Measurements from ENCODE around the gene OGFOD2.

DNA sequence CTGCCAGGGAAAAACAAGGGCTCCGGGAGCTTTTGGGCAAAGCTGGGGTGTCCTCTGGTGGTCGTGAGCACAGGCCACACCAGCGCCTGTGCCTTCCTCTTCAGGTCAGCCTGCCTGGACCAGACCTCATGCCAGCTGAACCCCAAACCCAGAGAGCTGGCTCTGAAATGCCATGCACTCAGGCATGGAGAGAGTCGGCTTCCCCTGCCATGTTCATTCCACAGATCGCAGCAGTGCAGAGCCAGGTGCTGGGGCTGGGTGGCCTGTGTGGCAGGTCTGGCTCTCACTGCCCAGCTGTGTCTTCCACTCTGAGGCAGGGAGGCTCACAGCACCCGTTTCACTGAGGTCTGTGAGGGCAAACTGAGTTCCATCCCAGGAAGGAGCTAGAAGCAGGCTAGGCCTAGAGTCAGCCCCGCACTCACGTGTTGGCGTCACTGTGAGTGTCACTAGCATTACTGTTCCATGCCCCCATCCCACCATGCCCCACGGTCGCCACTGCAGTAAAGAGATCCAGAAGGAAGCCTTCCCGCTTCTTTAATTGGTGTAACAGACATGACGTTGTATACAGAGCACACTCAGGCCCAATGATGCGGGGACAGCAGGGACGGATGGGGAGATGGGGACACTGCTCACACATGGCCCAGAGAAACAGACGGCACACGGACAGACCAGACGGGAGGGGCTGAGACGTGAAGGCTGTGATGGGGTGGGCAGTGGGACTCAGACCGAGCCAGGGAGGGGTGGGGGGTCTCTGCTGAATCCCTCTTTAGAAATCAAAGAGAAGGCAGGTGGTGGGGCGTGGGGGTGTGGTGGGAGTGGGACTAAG, 8.1 kb downstream of the OGFOD2 start:
- TF ChIP-seq, protein P1, sequence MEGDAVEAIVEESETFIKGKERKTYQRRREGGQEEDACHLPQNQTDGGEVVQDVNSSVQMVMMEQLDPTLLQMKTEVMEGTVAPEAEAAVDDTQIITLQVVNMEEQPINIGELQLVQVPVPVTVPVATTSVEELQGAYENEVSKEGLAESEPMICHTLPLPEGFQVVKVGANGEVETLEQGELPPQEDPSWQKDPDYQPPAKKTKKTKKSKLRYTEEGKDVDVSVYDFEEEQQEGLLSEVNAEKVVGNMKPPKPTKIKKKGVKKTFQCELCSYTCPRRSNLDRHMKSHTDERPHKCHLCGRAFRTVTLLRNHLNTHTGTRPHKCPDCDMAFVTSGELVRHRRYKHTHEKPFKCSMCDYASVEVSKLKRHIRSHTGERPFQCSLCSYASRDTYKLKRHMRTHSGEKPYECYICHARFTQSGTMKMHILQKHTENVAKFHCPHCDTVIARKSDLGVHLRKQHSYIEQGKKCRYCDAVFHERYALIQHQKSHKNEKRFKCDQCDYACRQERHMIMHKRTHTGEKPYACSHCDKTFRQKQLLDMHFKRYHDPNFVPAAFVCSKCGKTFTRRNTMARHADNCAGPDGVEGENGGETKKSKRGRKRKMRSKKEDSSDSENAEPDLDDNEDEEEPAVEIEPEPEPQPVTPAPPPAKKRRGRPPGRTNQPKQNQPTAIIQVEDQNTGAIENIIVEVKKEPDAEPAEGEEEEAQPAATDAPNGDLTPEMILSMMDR (IDR thresholded peaks at IDR 0.05; ENCODE audit: low read length) = no peak
- TF ChIP-seq EZH2 (optimal IDR thresholded peaks at IDR 0.05; ENCODE audit: low read depth, low read length) = no peak

Data from MM.1S (cell line).